ENCODE results near the gene CNOT2.

The CNOT2 gene

GRCh38 chr12:70329728-70330127 is 86.5 kb downstream of the CNOT2 start:
- TF ChIP-seq CTCF (IDR thresholded peaks at IDR 0.05; ENCODE audit: extremely low read depth, insufficient read depth, missing control alignments) = no peak
- DNase-seq (ENCODE audit: low spot score) = no peak
- in situ Hi-C loops (cut with MboI; ENCODE audit: low pct_unique_long_range_greater_than_20kb, low sequenced_read_pairs, unreplicated experiment) = no loop called here

- TF ChIP-seq CTCF (IDR thresholded peaks at IDR 0.05; ENCODE audit: extremely low read depth, insufficient read depth, missing control alignments) = no peak
- in situ Hi-C loops (cut with MboI; ENCODE audit: low pct_unique_long_range_greater_than_20kb, low sequenced_read_pairs, unreplicated experiment) = no loop called here
- no peak for DNase-seq (ENCODE audit: low spot score)
Measured at GRCh38 chr12:70330158-70330557, 86.9 kb downstream of the CNOT2 start.

GRCh38 chr12:70332236-70332635 is 89.0 kb downstream of the CNOT2 start:
- in situ Hi-C loops (cut with MboI; ENCODE audit: low pct_unique_long_range_greater_than_20kb, low sequenced_read_pairs, unreplicated experiment) = no loop called here
- no peak for TF ChIP-seq CTCF (IDR thresholded peaks at IDR 0.05; ENCODE audit: extremely low read depth, insufficient read depth, missing control alignments)
- DNase-seq (ENCODE audit: low spot score) = no peak

GRCh38 chr12:70334742-70335141 is 91.5 kb downstream of the CNOT2 start:
- in situ Hi-C loops (cut with MboI; ENCODE audit: low pct_unique_long_range_greater_than_20kb, low sequenced_read_pairs, unreplicated experiment) = no loop called here
- DNase-seq (ENCODE audit: low spot score) = no peak
- no peak for TF ChIP-seq CTCF (IDR thresholded peaks at IDR 0.05; ENCODE audit: extremely low read depth, insufficient read depth, missing control alignments)

- no peak for DNase-seq (ENCODE audit: low spot score)
- in situ Hi-C loops (cut with MboI; ENCODE audit: low pct_unique_long_range_greater_than_20kb, low sequenced_read_pairs, unreplicated experiment) = no loop called here
- TF ChIP-seq CTCF (IDR thresholded peaks at IDR 0.05; ENCODE audit: extremely low read depth, insufficient read depth, missing control alignments) = no peak
Measured at GRCh38 chr12:70338531-70338930, 95.3 kb downstream of the CNOT2 start.

- in situ Hi-C loops (cut with MboI; ENCODE audit: low pct_unique_long_range_greater_than_20kb, low sequenced_read_pairs, unreplicated experiment) = no loop called here
- no peak for DNase-seq (ENCODE audit: low spot score)
- no peak for TF ChIP-seq CTCF (IDR thresholded peaks at IDR 0.05; ENCODE audit: extremely low read depth, insufficient read depth, missing control alignments)
Measured at GRCh38 chr12:70351076-70351475, 107.8 kb downstream of the CNOT2 start.
